Natural killer cell treated with Interleukin-12 subunit alpha and Interleukin-12 subunit beta and Interleukin-15 and Interleukin-18, amount 100 ng/mL, for 72 hours (primary cell): ENCODE measurements around the gene ANKRD44. TPM values are rescaled to one million over a fixed set of nuclear protein-coding genes. Genes with fewer than 3 reads are reported as not detected.
A peak's percentile ranks its signal among the peaks of the same experiment; 100 is the strongest.

ENCODE experiments used
- ATAC-seq, 2 donors: fragments of 150-1000 bp; cut with Tn5 transposase in 1 of 2; sonication (Bioruptor Pico), chemical (Tn5 transposase) in 1 of 2; 2 replicates each; pipeline ENCODE4 v1.10.0; 2021
- DNase-seq: peaks from one replicate; pipeline ENCODE4 v3.0.0; 2022; ENCODE audit warnings: low spot score
- H3K27ac Mint-ChIP-seq, 2 donors: 1 replicate in 1 of 2; 2 replicates in 1 of 2; pipeline ENCODE4 v1.8.0; 2022; ENCODE audit warnings: mixed read lengths in 2 of 2, mild to moderate bottlenecking in 1 of 2, moderate library complexity in 1 of 2
- H3K27me3 Mint-ChIP-seq, 2 donors: 1 replicate in 1 of 2; 2 replicates in 1 of 2; pipeline ENCODE4 v1.8.0; 2022; ENCODE audit warnings: mixed read lengths in 2 of 2
- H3K36me3 Mint-ChIP-seq: one replicate; pipeline ENCODE4 v1.8.0; 2022; ENCODE audit warnings: mixed read lengths
- H3K4me1 Mint-ChIP-seq, 2 donors: 1 replicate in 1 of 2; 2 replicates in 1 of 2; pipeline ENCODE4 v1.8.0; 2022; ENCODE audit warnings: low read depth in 2 of 2, mixed read lengths in 2 of 2, mild to moderate bottlenecking in 1 of 2
- H3K4me3 Mint-ChIP-seq: one replicate; pipeline ENCODE4 v1.8.0; 2022; ENCODE audit warnings: mixed read lengths
- H3K9me3 Mint-ChIP-seq: 2 replicates; pipeline ENCODE4 v1.8.0; 2022; ENCODE audit warnings: mixed read lengths
- total RNA-seq, 2 donors: library from RNA; stranded (reverse); gene quantifications; one replicate each; pipeline ENCODE4 v1.2.3, GENCODE V29; 2022

Gene ANKRD44
- total RNA-seq, 2 donors from 2014 or later: 307 to 413 TPM

GRCh38 chr2:197080578-197081216 lies 229.9 kb downstream of the ANKRD44 start:
- peak overlapping the region in 1 of 2 donors; percentile 78 for H3K27ac Mint-ChIP-seq

DNA sequence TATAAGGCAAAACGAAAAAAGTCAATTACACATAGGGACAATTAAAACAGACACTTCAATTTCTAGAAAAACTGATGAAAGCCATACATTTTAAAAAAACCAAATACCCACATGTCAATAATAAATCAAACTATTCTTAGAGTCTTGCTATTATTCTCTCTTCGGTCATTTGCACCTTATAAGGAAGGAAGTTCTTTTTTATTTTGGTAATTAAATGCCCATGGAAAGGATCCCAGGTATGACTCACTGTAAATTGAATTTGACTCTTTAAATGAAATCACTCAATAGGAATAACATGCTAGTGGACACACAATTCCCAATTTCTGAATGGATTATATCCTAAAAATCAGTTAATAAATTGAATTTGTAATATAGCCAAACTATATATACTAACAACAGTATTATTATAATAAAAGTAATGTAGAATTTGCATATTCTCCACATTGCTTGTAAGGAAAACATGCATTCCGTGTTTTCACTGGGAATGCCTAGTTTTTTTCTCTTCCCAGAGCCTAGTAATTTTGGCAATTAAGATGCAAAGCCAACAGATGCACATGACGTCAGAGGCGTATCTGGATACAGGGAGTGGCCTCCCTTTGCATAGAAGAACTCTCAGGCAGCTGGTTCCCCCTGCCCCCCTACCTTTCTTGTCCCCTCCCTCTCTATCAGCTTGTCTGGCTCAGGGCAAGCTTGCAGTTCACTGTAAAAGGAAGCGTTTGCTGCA lies 230.6 kb downstream of the ANKRD44 start:
- DNase-seq: no peak
- H3K4me1 Mint-ChIP-seq: peaks cover 4 to 20% of the 10 kb centered on the region in 2 donors
- H3K27ac Mint-ChIP-seq: peak overlapping the region in 1 of 2 donors; percentile 78
- ATAC-seq: no peak
- H3K36me3 Mint-ChIP-seq: peaks cover 52% of the 10 kb centered on the region
- no peaks in the 10 kb centered on the region for H3K27me3 Mint-ChIP-seq
- H3K4me3 Mint-ChIP-seq: no peak overlapping the region
- H3K9me3 Mint-ChIP-seq: no peaks in the 10 kb centered on the region

More at GRCh38 chr2:197080578-197081216, 229.9 kb downstream of the ANKRD44 start:
- Mint-ChIP-seq H3K4me3 (no peak overlapping the region), H3K36me3 (peaks cover 53% of the 10 kb centered on the region), H3K9me3 (no peaks in the 10 kb centered on the region), H3K27me3 (no peaks in the 10 kb centered on the region), H3K4me1 (peaks cover 4 to 21% of the 10 kb centered on the region in 2 donors)
- no peak for DNase-seq
- no peak for ATAC-seq

- H3K27ac Mint-ChIP-seq: peak overlapping the region in 1 of 2 donors; percentile 47
- no peak for DNase-seq
- no peaks in the 10 kb centered on the region for H3K9me3 Mint-ChIP-seq
- H3K4me1 Mint-ChIP-seq: peaks cover 4 to 20% of the 10 kb centered on the region in 2 donors
- no peaks in the 10 kb centered on the region for H3K27me3 Mint-ChIP-seq
- peaks cover 51% of the 10 kb centered on the region for H3K36me3 Mint-ChIP-seq
- no peak for ATAC-seq
- H3K4me3 Mint-ChIP-seq: no peak overlapping the region
Observed at GRCh38 chr2:197079414-197079813, 231.2 kb downstream of the ANKRD44 start.

GRCh38 chr2:197078535-197078934 lies 232.0 kb downstream of the ANKRD44 start:
- no peaks in the 10 kb centered on the region for H3K9me3 Mint-ChIP-seq
- peaks cover 2 to 22% of the 10 kb centered on the region in 2 donors for H3K4me1 Mint-ChIP-seq
- H3K36me3 Mint-ChIP-seq: peaks cover 44% of the 10 kb centered on the region
- no peak for ATAC-seq
- H3K27ac Mint-ChIP-seq: peak overlapping the region in 1 of 2 donors; percentile 47
- DNase-seq: no peak
- no peak overlapping the region for H3K4me3 Mint-ChIP-seq
- no peaks in the 10 kb centered on the region for H3K27me3 Mint-ChIP-seq

DNA sequence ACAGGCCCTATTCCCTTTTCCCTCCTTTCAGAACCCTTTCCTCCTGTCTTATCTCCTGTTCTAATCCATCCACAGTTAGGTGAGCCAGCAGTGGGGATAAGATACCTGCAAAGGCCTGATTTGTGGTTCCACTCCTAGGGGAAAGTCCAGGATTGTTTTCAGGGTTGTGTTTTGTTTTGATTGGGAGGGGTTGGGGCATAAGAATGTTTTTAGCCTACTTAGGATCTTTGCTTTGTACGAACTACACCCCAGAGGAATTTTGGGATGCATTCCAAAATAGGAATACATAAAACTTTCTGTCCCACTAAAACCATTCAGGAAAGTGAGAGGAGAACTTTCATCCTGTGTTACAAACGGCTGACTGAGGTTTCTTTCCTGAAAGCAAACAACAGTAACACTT lies 233.2 kb downstream of the ANKRD44 start:
- H3K9me3 Mint-ChIP-seq: no peaks in the 10 kb centered on the region

GRCh38 chr2:197076652-197077051 lies 233.9 kb downstream of the ANKRD44 start:
- no peak overlapping the region for H3K4me3 Mint-ChIP-seq
- peaks cover 46% of the 10 kb centered on the region for H3K36me3 Mint-ChIP-seq
- ATAC-seq (no peak), DNase-seq (no peak)
- H3K27ac Mint-ChIP-seq: peak overlapping the region; percentile 1 to 37
- no peaks in the 10 kb centered on the region for H3K27me3 Mint-ChIP-seq
- H3K9me3 Mint-ChIP-seq: no peaks in the 10 kb centered on the region
- H3K4me1 Mint-ChIP-seq: peaks cover 11 to 26% of the 10 kb centered on the region in 2 donors

More for the DNA sequence above, 233.2 kb downstream of the ANKRD44 start:
- Mint-ChIP-seq H3K4me3 (no peak overlapping the region), H3K36me3 (peaks cover 45% of the 10 kb centered on the region), H3K4me1 (peaks cover 11 to 28% of the 10 kb centered on the region in 2 donors), H3K27me3 (no peaks in the 10 kb centered on the region), H3K27ac (peak overlapping the region; percentile 1 to 37)
- ATAC-seq: no peak
- DNase-seq: no peak

- Mint-ChIP-seq H3K4me1 (peaks cover 19 to 34% of the 10 kb centered on the region in 2 donors), H3K4me3 (no peak overlapping the region), H3K27me3 (no peaks in the 10 kb centered on the region), H3K27ac (peak overlapping the region in 1 of 2 donors; percentile 37), H3K9me3 (no peaks in the 10 kb centered on the region), H3K36me3 (peaks cover 48% of the 10 kb centered on the region)
- DNase-seq (no peak), ATAC-seq (no peak)
Observed at GRCh38 chr2:197075754-197076337, 234.7 kb downstream of the ANKRD44 start.

DNA sequence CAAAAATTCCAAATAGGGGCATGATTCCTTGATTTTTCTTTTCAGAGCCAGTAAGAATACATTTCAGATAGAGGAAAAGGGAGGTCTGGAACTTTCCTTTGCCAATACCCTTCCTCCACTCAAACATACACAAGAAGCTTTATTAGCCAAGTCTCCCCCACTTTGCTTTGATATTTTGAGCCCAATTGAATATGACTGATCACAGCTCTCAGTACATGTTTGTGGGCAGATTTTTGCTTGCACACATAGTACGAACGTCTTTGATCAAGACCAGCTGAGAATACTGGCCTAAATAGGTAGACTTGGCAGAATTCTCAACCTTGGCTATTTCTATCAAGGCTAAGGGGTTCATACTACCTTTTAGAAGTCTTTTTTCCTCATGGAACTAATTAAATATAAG lies 235.3 kb downstream of the ANKRD44 start:
- peak overlapping the region in 1 of 2 donors; percentile 78 for H3K27ac Mint-ChIP-seq
- H3K4me1 Mint-ChIP-seq: peaks cover 25 to 33% of the 10 kb centered on the region in 2 donors
- H3K36me3 Mint-ChIP-seq: peaks cover 49% of the 10 kb centered on the region
- no peaks in the 10 kb centered on the region for H3K9me3 Mint-ChIP-seq
- no peak for ATAC-seq
- H3K27me3 Mint-ChIP-seq: no peaks in the 10 kb centered on the region
- no peak for DNase-seq
- no peak overlapping the region for H3K4me3 Mint-ChIP-seq

DNA sequence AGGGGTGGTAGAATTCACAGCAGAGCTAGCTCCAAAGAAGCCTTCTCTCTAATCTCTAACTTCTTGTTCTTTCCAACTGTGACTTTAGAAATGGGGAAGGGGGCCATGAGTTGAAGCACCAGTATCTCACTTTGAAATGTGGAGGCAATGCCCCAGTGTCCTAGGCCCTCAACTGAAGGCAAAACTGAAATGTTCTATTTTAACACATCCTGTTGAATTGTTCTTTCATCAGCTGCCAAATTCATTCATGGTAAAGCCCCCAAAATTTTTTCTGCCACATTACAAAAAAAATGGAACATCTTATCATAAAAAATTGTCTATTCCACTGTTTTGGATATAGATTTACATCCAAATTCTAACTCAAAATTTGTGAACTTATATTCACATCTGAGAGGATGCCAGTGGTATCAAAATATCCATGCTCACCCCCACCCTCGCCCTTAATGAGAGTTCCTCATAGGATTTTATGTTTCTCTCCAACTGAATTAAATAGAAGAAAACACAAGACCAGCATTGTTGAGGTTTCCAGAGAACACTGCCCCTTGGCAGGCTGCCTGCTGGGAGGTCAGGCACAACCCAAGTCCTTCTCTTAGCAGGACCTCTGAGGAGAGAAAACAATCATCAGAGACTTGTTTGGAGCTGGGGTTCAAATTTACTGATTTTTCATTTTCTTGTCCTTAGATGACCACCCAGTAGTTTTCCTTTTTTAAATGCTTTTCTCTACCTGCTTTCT lies 236.7 kb downstream of the ANKRD44 start:
- ATAC-seq: no peak
- no peaks in the 10 kb centered on the region for H3K27me3 Mint-ChIP-seq
- peaks cover 39 to 42% of the 10 kb centered on the region in 2 donors for H3K4me1 Mint-ChIP-seq
- peaks cover 61% of the 10 kb centered on the region for H3K36me3 Mint-ChIP-seq
- no peak for DNase-seq
- no peaks in the 10 kb centered on the region for H3K9me3 Mint-ChIP-seq
- peak overlapping the region; percentile 73 to 78 for H3K27ac Mint-ChIP-seq
- no peak overlapping the region for H3K4me3 Mint-ChIP-seq

- Mint-ChIP-seq H3K36me3 (peaks cover 61% of the 10 kb centered on the region), H3K9me3 (no peaks in the 10 kb centered on the region), H3K4me3 (no peak overlapping the region), H3K4me1 (peaks cover 43 to 45% of the 10 kb centered on the region in 2 donors), H3K27ac (peak overlapping the region; percentile 73 to 78), H3K27me3 (no peaks in the 10 kb centered on the region)
- DNase-seq (no peak), ATAC-seq (no peak)
Observed at GRCh38 chr2:197073270-197073669, 237.3 kb downstream of the ANKRD44 start.

GRCh38 chr2:197072533-197072932 lies 238.0 kb downstream of the ANKRD44 start:
- ATAC-seq (no peak), DNase-seq (no peak)
- H3K36me3 Mint-ChIP-seq: peaks cover 58% of the 10 kb centered on the region
- no peak overlapping the region for H3K4me3 Mint-ChIP-seq
- peak overlapping the region; percentile 73 to 78 for H3K27ac Mint-ChIP-seq
- H3K4me1 Mint-ChIP-seq: peaks cover 43 to 45% of the 10 kb centered on the region in 2 donors
- H3K9me3 Mint-ChIP-seq: no peaks in the 10 kb centered on the region
- no peaks in the 10 kb centered on the region for H3K27me3 Mint-ChIP-seq

- ATAC-seq (no peak), DNase-seq (no peak)
- Mint-ChIP-seq H3K27me3 (no peaks in the 10 kb centered on the region), H3K4me3 (peak overlapping the region; percentile 10), H3K4me1 (peaks cover 43 to 45% of the 10 kb centered on the region in 2 donors), H3K9me3 (no peaks in the 10 kb centered on the region), H3K36me3 (peaks cover 52% of the 10 kb centered on the region), H3K27ac (peak overlapping the region; percentile 73 to 85)
Observed at GRCh38 chr2:197071790-197072436, 238.7 kb downstream of the ANKRD44 start.

DNA sequence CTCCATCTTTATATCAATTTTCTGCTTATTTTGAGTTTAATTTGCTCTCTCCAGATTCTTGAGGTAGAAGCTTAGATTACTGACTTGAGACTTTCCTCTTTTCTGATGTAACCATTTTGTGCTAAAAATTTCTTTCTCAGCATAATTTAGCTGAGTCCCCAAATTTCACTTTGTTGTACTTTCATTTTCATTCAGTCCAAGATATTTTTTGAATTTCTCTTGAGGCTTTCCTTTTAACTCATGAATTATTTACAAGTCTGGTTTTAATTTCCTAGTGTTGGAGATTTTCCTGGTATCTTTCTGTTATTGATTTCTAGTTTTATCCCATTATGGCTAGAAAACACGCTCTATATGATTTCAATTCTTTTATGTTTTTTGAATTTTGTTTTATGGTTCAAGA lies 239.4 kb downstream of the ANKRD44 start:
- H3K36me3 Mint-ChIP-seq: peaks cover 45% of the 10 kb centered on the region
- no peaks in the 10 kb centered on the region for H3K27me3 Mint-ChIP-seq
- H3K27ac Mint-ChIP-seq: peak overlapping the region; percentile 73 to 85
- H3K9me3 Mint-ChIP-seq: no peaks in the 10 kb centered on the region
- H3K4me1 Mint-ChIP-seq: peaks cover 44 to 49% of the 10 kb centered on the region in 2 donors
- peak overlapping the region; percentile 10 for H3K4me3 Mint-ChIP-seq
- ATAC-seq (no peak), DNase-seq (no peak)
